Measurements from ENCODE around the gene DSCAML1. TPM values are rescaled to one million over a fixed set of nuclear protein-coding genes. Genes with fewer than 3 reads are reported as not detected.

DSCAML1 gene
- total RNA-seq, 1 donor, result not detected

GRCh38 chr11:117670924-117671323 is 126.1 kb downstream of the DSCAML1 start:
- H3K4me3 ChIP-seq (ENCODE audit: low read depth, low read length), result no peak overlapping the region
- TF ChIP-seq, protein P1, sequence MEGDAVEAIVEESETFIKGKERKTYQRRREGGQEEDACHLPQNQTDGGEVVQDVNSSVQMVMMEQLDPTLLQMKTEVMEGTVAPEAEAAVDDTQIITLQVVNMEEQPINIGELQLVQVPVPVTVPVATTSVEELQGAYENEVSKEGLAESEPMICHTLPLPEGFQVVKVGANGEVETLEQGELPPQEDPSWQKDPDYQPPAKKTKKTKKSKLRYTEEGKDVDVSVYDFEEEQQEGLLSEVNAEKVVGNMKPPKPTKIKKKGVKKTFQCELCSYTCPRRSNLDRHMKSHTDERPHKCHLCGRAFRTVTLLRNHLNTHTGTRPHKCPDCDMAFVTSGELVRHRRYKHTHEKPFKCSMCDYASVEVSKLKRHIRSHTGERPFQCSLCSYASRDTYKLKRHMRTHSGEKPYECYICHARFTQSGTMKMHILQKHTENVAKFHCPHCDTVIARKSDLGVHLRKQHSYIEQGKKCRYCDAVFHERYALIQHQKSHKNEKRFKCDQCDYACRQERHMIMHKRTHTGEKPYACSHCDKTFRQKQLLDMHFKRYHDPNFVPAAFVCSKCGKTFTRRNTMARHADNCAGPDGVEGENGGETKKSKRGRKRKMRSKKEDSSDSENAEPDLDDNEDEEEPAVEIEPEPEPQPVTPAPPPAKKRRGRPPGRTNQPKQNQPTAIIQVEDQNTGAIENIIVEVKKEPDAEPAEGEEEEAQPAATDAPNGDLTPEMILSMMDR (IDR thresholded peaks at IDR 0.05; ENCODE audit: insufficient read depth, low read depth, low read length), result no peak
- no peak for DNase-seq (ENCODE audit: low read depth)

GRCh38 chr11:117670443-117670842 is 126.6 kb downstream of the DSCAML1 start:
- DNase-seq (ENCODE audit: low read depth), result no peak
- TF ChIP-seq, protein P1 (IDR thresholded peaks at IDR 0.05; ENCODE audit: insufficient read depth, low read depth, low read length), result no peak

GRCh38 chr11:117669616-117670015 is 127.4 kb downstream of the DSCAML1 start:
- H3K4me3 ChIP-seq (ENCODE audit: low read depth, low read length), result no peak overlapping the region
- no peak for DNase-seq (ENCODE audit: low read depth)
- TF ChIP-seq, protein P1 (IDR thresholded peaks at IDR 0.05; ENCODE audit: insufficient read depth, low read depth, low read length), result no peak

More at GRCh38 chr11:117670443-117670842, 126.6 kb downstream of the DSCAML1 start:
- no peak overlapping the region for H3K4me3 ChIP-seq (ENCODE audit: low read depth, low read length)

- DNase-seq (ENCODE audit: low read depth), result no peak
- TF ChIP-seq, protein P1 (IDR thresholded peaks at IDR 0.05; ENCODE audit: insufficient read depth, low read depth, low read length), result no peak
Measured at GRCh38 chr11:117669062-117669461, 128.0 kb downstream of the DSCAML1 start.

GRCh38 chr11:117668321-117668751 is 128.7 kb downstream of the DSCAML1 start:
- no peak overlapping the region for H3K4me3 ChIP-seq (ENCODE audit: low read depth, low read length)
- no peak for DNase-seq (ENCODE audit: low read depth)
- TF ChIP-seq, protein P1 (IDR thresholded peaks at IDR 0.05; ENCODE audit: insufficient read depth, low read depth, low read length), result no peak

More at GRCh38 chr11:117669062-117669461, 128.0 kb downstream of the DSCAML1 start:
- no peak overlapping the region for H3K4me3 ChIP-seq (ENCODE audit: low read depth, low read length)

DNA sequence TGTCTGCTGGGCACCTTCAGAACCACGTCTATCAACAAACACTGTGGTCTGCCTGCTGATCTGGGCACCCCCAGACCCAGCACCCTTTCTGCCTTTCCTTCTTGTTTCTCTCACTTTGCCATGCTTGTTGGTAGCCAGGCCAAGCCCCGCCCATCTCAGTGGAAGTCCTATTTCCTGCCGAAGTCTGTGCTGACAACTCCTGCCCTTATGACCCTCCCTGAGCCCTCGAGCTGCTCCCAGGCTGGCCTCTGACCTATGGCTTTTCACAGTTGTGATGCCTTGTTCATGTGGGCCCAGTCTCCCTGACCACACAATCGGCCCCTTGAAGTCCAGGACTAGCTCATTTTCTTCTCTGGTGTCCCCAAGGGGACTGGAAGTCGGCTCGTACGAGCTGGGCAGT is 132.1 kb downstream of the DSCAML1 start:
- H3K4me3 ChIP-seq (ENCODE audit: low read depth, low read length), result no peak overlapping the region
- TF ChIP-seq, protein P1 (IDR thresholded peaks at IDR 0.05; ENCODE audit: insufficient read depth, low read depth, low read length), result no peak
- DNase-seq (ENCODE audit: low read depth), result no peak

- H3K4me3 ChIP-seq (ENCODE audit: low read depth, low read length), result no peak overlapping the region
- no peak for DNase-seq (ENCODE audit: low read depth)
- TF ChIP-seq, protein P1 (IDR thresholded peaks at IDR 0.05; ENCODE audit: insufficient read depth, low read depth, low read length), result no peak
Measured at GRCh38 chr11:117663821-117664220, 133.2 kb downstream of the DSCAML1 start.
